ENCODE data around the gene IGSF23.

- TF ChIP-seq EZH2 (IDR thresholded peaks at IDR 0.05; ENCODE audit: borderline replicate concordance, low read depth, low read length, poor library complexity, severe bottlenecking) (no peak), CTCF (conservative IDR thresholded peaks at IDR 0.05; ENCODE audit: low read depth, low read length) (no peak)
These were observed 39.7 kb upstream of the IGSF23 start for GRCh38 chr19:44573627-44574026.
